Kidney (tissue), 22 donors: Measurements from ENCODE around the gene PSIP1. TPM values are rescaled to one million over a fixed set of nuclear protein-coding genes. Genes with fewer than 3 reads are reported as not detected.
A peak's percentile ranks its signal among the peaks of the same experiment; 100 is the strongest.

Experiments
- DNase-seq, 5 donors: peaks; one replicate each; pipeline ENCODE4 v3.0.0-alpha.2; 2013 to 2020
- FAIRE-seq: peaks from 2 replicates; lab custom pipeline; 2012; peaks lifted over from hg19 to GRCh38; lab: Jason Lieb, UNC
- H3K27ac ChIP-seq, 2 donors: one replicate each; pipeline ENCODE4 v1.7.0; 2013; ENCODE audit warnings: low read depth in 2 of 2, low read length in 2 of 2, inconsistent platforms in 1 of 2
- H3K27me3 ChIP-seq: one replicate; pipeline ENCODE4 v1.7.1; 2013; ENCODE audit warnings: low read length, inconsistent platforms; ENCODE audit not compliant: control insufficient read depth, insufficient read depth
- H3K36me3 ChIP-seq, 3 donors: one replicate each; pipeline versions ENCODE4 v1.7.0 to v1.7.1; 2013; ENCODE audit warnings: low read length in 3 of 3, control low read depth in 1 of 3, inconsistent platforms in 1 of 3; ENCODE audit not compliant: insufficient read depth in 3 of 3, control insufficient read depth in 2 of 3
- H3K4me1 ChIP-seq, 3 donors: one replicate each; pipeline versions ENCODE4 v1.7.0 to v1.7.1; 2013; ENCODE audit warnings: low read length in 3 of 3, inconsistent platforms in 1 of 3, low read depth in 1 of 3; ENCODE audit not compliant: control insufficient read depth in 2 of 3, insufficient read depth in 2 of 3
- H3K4me3 ChIP-seq, 3 donors: one replicate each; pipeline versions ENCODE4 v1.7.0 to v1.8.1; 2013; ENCODE audit warnings: low read length in 3 of 3, control low read depth in 1 of 3, inconsistent platforms in 1 of 3
- H3K9ac ChIP-seq, 3 donors: one replicate each; pipeline versions ENCODE4 v1.7.0 to v1.7.1; 2013; ENCODE audit warnings: low read length in 3 of 3, control low read depth in 1 of 3, inconsistent platforms in 1 of 3
- H3K9me3 ChIP-seq, 3 donors: one replicate each; pipeline versions ENCODE4 v1.7.0 to v1.7.1; 2013; ENCODE audit warnings: low read length in 3 of 3, control low read depth in 1 of 3, inconsistent platforms in 1 of 3; ENCODE audit not compliant: control insufficient read depth in 2 of 3, insufficient read depth in 1 of 3
- intact Hi-C: fragments of 100-400 bp; cut with DNase I; formaldehyde crosslinking; loops from one replicate; pipeline ENCODE4 v1.11.1; 2022
- long read RNA-seq, 10 donors: library from polyadenylated mRNA in 1 of 10; unstranded in 1 of 10; transcript quantifications; one replicate each; pipeline ENCODE4 v2.0.0 and lab custom pipeline, GENCODE V29; 2021 to 2026
- polyA plus RNA-seq: library from polyadenylated mRNA; stranded (reverse); fragments of 350-450 nt; fragmentation: Illumina TruSeq; extraction: RNeasy Lipid Tissue Mini Kit (QIAGEN cat#74804); gene quantifications from one replicate; pipeline ENCODE4 v1.2.3, GENCODE V29; 2014; ENCODE audit warnings: low read depth, low replicate concordance; ENCODE audit not compliant: insufficient read depth
- total RNA-seq: library from RNA; stranded (reverse); fragmentation: NEBNext Ultra II Directional; extraction: Animal tissue kit (Norgen Biotek cat#: 25700); gene quantifications from one replicate; pipeline ENCODE4 v1.2.1, GENCODE V29; 2021
- TF ChIP-seq, protein P1 (sequence below): IDR thresholded peaks from 3 replicates; pipeline ENCODE4 v1.5.1; 2012; ENCODE audit warnings: mild to moderate bottlenecking, moderate library complexity, borderline replicate concordance; ENCODE audit not compliant: insufficient read depth; ENCODE audit errors: extremely low read depth
- donor health status: control.
- donor health status: control.
- donor health status: control.
- donor health status: control.
- donor health status: control.
- donor health status: DM: yes; HTN: yes; CAD: no.
- donor health status: Normal renal cell carcinoma (clear cell type).

PSIP1 gene
- total RNA-seq (43.9 TPM), polyA plus RNA-seq (31.1 TPM)
- long read RNA-seq, donor 1, partial matches to known transcripts, result 14 of 20 reads
- long read RNA-seq, donor 1, other reads (novel, unspliced or antisense), result 0 of 20 reads
- long read RNA-seq, donor 2, transcript PSIP1-204 (16 exons, 3,364 nt), result major isoform, 8 of 26 reads
- long read RNA-seq, donor 2, partial matches to known transcripts, result 16 of 26 reads
- long read RNA-seq, donor 2, other reads (novel, unspliced or antisense), result 0 of 26 reads
- long read RNA-seq, donor 3, transcript PSIP1-204 (16 exons, 3,364 nt), result major isoform, 6 of 21 reads
- long read RNA-seq, donor 3, partial matches to known transcripts, result 11 of 21 reads
- long read RNA-seq, donor 3, other reads (novel, unspliced or antisense), result 0 of 21 reads
- long read RNA-seq, donor 4, transcript PSIP1-204 (16 exons, 3,364 nt), result major isoform, 5 of 9 reads
- long read RNA-seq, donor 4, partial matches to known transcripts, result 0 of 9 reads
- long read RNA-seq, donor 4, other reads (novel, unspliced or antisense), result 0 of 9 reads
- long read RNA-seq, donor 5, partial matches to known transcripts, result 0 of 1 reads
- long read RNA-seq, donor 5, other reads (novel, unspliced or antisense), result 0 of 1 reads
- long read RNA-seq, donor 6, partial matches to known transcripts, result 5 of 8 reads
- long read RNA-seq, donor 6, other reads (novel, unspliced or antisense), result 0 of 8 reads
- long read RNA-seq, donor 7, transcript PSIP1-203 (16 exons, 3,391 nt), result minor isoform, 5 of 43 reads
- long read RNA-seq, donor 7, transcript PSIP1-204 (16 exons, 3,364 nt), result major isoform, 11 of 43 reads
- long read RNA-seq, donor 7, partial matches to known transcripts, result 15 of 43 reads
- long read RNA-seq, donor 7, other reads (novel, unspliced or antisense), result 12 of 43 reads
- long read RNA-seq, donor 8, partial matches to known transcripts, result 13 of 18 reads
- long read RNA-seq, donor 8, other reads (novel, unspliced or antisense), result 0 of 18 reads
- long read RNA-seq, donor 9, partial matches to known transcripts, result 6 of 10 reads
- long read RNA-seq, donor 9, other reads (novel, unspliced or antisense), result 0 of 10 reads
- long read RNA-seq, donor 10, partial matches to known transcripts, result 8 of 14 reads
- long read RNA-seq, donor 10, other reads (novel, unspliced or antisense), result 0 of 14 reads

DNA sequence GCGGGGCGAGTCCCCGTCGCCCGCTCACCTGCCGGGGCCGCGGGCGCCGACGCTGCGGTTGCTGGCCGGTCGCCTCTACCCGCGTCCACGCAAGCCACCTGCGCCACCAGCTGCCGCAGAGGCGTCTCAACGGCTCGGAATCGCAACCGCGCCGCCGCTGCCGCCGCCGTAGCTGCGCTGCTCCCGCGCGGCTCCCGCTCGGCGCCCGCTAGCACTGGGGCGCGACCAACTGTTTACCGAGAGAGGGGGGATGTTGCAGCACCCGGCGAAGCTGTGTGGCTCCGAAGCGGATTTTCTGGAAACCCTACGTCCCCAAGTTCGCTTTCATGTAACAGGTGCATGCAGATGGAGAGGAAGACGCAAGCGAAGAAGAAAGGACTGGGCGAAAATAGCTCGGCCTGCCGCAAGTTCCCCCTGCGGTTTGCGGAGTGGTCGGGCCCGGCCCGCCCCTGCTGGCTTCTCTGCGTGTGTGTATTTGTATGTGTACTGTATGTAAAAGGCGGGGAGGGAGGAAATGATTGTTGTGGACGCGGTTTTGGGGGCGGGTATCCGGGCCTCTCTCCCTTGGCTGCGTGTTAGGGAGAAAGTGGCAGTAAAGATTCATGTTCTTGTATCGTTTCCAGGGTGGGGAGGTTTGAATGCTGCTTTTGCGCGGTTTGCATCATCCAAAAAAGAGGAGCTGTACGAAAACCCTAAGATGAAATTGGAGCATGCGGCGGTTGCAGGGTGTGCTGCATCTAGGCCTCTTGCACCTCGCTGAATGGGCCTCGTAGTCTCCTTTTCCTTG is at the start of gene PSIP1:
PSIP1 (minus strand) TSS at position 182 of the 787 bp plus-strand sequence. CDS start 782 bp downstream, outside the sequence.
- TF ChIP-seq, protein P1, sequence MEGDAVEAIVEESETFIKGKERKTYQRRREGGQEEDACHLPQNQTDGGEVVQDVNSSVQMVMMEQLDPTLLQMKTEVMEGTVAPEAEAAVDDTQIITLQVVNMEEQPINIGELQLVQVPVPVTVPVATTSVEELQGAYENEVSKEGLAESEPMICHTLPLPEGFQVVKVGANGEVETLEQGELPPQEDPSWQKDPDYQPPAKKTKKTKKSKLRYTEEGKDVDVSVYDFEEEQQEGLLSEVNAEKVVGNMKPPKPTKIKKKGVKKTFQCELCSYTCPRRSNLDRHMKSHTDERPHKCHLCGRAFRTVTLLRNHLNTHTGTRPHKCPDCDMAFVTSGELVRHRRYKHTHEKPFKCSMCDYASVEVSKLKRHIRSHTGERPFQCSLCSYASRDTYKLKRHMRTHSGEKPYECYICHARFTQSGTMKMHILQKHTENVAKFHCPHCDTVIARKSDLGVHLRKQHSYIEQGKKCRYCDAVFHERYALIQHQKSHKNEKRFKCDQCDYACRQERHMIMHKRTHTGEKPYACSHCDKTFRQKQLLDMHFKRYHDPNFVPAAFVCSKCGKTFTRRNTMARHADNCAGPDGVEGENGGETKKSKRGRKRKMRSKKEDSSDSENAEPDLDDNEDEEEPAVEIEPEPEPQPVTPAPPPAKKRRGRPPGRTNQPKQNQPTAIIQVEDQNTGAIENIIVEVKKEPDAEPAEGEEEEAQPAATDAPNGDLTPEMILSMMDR, result no peak
- Histone ChIP-seq H3K4me3 (peak within 1 kb of the TSS; percentile 78 to 91 (median 85)), H3K9me3 (no peaks in the 10 kb centered on the region), H3K36me3 (peaks cover 0 to 3% (median 3%) of the 10 kb centered on the region in 3 donors), H3K9ac (peak within 1 kb of the TSS; percentile 63 to 93 (median 78)), H3K4me1 (peaks cover 0 to 3% (median 0%) of the 10 kb centered on the region in 3 donors), H3K27ac (peak within 1 kb of the TSS; percentile 94), H3K27me3 (no peaks in the 10 kb centered on the region)
- FAIRE-seq (no peak), DNase-seq (peak; percentile 88 to 95 (median 92))
- intact Hi-C loops, result no loop called here

DNA sequence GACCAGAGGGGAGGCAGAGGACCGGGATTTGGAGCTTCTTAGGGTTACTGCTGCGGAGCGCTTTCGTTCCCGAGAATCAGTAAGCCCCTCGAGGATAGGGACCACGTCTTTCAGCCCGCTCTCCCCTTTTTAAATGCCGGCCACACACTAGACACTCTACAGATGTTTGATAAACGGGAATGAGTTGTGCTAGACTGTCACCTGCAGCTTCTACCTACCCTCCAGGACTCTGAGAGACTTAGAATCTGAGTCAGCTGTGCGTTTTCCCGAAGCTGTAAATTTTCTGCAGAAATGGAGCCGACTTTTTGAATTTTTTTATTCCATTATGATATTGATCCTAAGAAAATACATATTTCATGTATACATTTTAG is 42.7 kb upstream of the PSIP1 start:
- intact Hi-C loops, result no loop called here
- no peak for FAIRE-seq
- no peaks in the 10 kb centered on the region for H3K36me3 ChIP-seq
- no peaks in the 10 kb centered on the region for H3K27me3 ChIP-seq
- H3K9me3 ChIP-seq, result no peaks in the 10 kb centered on the region
- H3K9ac ChIP-seq, result peak overlapping the region; percentile 54 to 87 (median 57)
- TF ChIP-seq, protein P1, result no peak
- H3K4me3 ChIP-seq, result peak overlapping the region; percentile 87 to 99 (median 88)
- H3K27ac ChIP-seq, result peak overlapping the region in 1 of 2 donors; percentile 78
- DNase-seq, result no peak
- no peaks in the 10 kb centered on the region for H3K4me1 ChIP-seq
